T follicular helper cell (primary cell): ENCODE measurements around the gene UMAD1.
"Not testable (repeated sequence)": the region's sequence is repeated elsewhere in the genome, so short reads cannot be mapped to it uniquely, and the experiment has no call there.

ENCODE experiments used
- DNase-seq: peaks from one replicate; pipeline ENCODE4 v3.0.0-alpha.2; 2020; ENCODE audit warnings: low read depth

The UMAD1 gene

GRCh38 chr7:7795630-7796121 is 155.1 kb downstream of the UMAD1 start:
- DNase-seq, result no peak

DNA sequence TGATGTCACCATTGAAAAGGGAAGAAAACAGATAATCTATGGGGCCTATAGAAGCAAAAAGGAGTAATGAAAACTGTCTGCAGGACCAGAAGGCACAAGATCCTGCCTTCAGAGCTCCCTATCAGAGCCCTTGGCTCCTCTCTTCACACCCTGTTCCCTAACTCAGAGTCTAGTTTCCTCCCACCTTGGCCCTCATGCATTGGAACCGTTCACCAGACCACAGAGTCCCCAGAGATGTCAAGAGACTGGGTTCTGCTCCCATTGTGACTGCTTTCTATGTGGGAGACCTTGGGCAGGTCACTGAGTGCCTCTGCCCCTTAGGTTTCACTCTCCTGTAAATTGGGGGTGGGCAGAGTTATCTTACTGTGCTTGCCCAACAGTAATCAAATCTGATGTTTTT is 158.0 kb downstream of the UMAD1 start:
- DNase-seq, result no peak

GRCh38 chr7:7799138-7799537 is 158.6 kb downstream of the UMAD1 start:
- no peak for DNase-seq

DNA sequence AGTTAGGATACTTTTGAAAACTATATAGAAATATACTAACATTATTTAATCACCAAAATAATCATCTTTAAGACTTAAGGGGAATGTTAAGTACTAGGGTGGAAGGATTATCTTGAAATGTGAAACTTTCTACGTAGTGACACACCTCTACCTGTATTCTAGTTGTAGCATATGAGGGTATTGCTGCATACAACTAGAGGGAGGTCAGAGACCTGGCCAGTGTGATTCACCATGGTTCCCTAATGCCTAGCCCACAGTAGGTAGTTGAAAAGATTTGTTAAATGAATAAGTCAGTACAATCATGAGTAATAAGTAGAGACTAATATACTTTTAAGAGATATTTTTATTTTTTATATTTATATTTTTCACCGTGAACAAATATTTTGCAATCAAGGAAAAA is 162.0 kb downstream of the UMAD1 start:
- DNase-seq, result no peak

DNA sequence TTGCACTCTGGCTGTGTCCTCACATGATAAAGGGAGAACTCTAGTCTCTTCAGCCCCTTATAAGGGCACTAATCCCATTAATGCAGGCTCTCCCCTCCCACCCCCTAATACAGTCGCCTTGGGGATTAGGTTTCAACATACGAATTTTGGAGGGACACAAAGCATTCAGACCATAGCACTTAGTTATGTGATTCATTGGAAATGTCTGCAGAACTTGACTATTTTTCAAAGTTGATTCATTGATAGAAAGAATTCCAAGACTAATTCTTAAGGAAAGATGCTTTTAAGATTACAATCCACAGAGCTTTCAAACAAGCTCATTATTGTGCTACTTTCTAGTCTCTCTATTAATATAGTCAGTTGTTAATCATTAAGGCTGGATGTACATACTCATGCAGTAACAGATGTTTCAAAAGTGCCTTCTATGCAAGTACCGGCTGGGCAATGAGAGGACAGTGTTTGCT is 163.2 kb downstream of the UMAD1 start:
- no peak for DNase-seq

GRCh38 chr7:7804822-7805221 is 164.3 kb downstream of the UMAD1 start:
- DNase-seq, result not testable (repeated sequence)

- no peak for DNase-seq
These were observed 165.1 kb downstream of the UMAD1 start for GRCh38 chr7:7805511-7806153.

- DNase-seq, result no peak
These were observed 167.6 kb downstream of the UMAD1 start for GRCh38 chr7:7808156-7808555.

DNA sequence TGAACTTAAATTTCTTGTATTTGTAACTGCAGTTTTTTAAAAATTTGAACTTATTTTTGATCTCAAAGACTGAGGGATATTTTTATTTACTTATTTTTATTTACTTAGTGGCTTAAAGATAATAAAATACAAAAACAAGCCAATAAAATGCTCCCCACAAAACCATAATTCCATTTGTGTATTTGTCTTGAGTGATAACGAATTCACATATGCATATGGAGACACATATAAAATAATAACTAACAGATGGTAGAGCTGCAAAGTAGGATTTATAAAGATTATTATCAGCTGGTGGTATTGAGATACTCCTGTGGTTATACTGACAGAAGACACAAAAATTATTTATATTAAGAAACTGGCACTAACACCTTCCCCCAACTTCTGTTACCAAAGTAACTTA is 168.1 kb downstream of the UMAD1 start:
- no peak for DNase-seq

DNA sequence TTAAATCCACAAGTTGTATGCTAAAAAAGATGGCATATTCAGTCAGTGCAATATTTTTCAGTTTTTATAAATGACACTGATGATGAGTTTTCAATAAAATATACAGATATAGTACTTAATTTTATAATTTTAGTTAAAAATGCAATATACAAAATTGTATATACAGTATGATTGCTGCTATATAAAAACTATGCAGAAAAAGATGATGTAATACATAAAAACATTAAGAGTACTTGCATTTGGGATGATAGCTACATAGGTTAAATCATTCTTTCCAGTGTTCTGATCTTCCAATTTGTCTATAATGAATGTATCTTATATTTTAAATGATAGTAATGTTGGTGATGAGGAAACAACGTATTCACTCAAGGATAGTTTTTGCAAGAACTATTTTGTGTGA is 169.8 kb downstream of the UMAD1 start:
- DNase-seq, result no peak

DNA sequence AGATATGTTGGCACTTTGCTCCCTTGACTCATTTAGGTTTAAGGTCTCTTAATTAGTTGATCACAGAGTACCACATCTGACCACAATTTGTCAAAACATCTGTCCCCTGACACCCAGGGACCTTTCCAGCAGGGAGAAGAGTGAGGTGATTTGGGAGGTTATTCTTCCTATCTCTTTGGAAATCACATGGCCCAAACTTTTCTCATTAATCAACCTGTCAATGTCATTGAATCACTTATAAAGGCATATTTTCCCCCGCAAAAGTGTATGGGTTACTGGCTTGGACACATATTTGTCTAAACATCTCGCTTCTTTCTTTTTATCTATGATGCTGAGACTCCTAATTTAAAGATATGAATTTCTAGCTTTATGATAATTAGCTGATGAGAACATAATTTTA is 170.3 kb downstream of the UMAD1 start:
- DNase-seq, result no peak

DNA sequence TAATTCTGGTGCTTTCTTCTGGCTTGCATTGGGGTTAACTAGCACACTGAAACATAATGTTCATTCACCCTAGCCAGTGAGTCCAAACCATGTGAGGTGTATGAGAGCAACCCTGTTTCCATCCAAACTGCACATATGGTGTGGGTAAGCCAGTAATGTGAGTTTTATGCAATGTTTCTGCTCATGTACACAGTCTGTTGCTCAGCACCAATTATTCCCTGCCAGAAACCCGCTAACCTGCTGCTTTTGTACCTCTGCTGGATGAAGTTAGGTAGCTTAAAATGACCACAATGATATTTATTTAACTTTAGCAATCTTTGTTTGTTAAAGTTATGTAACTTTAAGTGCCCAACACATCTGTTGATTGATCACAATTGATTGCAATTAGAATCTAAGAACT is 171.6 kb downstream of the UMAD1 start:
- DNase-seq, result no peak

GRCh38 chr7:7815395-7815794 is 174.8 kb downstream of the UMAD1 start:
- DNase-seq, result no peak

DNA sequence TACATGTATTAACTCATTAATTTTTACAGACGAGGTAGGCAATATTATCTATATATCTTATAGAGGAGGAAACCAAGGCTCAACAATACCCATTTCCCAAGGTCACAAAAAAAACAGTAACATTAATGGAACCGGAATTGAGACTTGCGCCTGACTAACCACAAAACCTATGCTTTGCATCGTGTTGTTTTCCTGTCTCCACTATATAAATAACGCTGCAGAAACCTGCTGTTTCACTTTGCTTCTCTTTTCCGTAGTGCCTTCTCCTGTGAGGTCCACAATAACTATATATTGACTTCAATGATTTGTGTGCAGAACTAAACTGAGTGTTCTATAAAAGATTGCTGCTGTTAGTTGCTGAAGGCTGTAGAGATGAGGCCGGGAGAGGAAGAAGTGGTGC is 175.5 kb downstream of the UMAD1 start:
- DNase-seq, result no peak

GRCh38 chr7:7816816-7817536 is 176.4 kb downstream of the UMAD1 start:
- no peak for DNase-seq

DNA sequence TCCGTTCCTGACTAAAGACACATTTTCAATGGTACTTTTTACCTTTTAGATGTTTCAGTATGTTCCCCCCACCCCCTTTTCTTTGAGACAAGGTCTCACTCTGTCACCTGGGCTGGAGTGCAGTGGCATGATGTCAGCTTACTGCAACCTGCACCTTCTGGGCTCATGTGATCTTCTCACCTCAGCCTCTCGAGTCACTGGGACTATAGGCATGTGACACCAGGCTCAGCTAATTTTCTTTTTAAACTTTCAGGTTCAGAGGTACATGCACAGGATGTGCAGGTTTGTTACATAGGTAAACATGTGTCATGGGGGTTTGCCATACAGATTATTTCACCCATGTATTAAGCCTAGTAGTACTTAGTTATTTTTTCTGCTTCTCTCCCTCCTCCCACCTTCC is 177.2 kb downstream of the UMAD1 start:
- no peak for DNase-seq

GRCh38 chr7:7818179-7818578 is 177.6 kb downstream of the UMAD1 start:
- DNase-seq, result not testable (repeated sequence)

- DNase-seq, result no peak
These were observed 179.1 kb downstream of the UMAD1 start for GRCh38 chr7:7819442-7820247.

- DNase-seq, result no peak
These were observed 179.9 kb downstream of the UMAD1 start for GRCh38 chr7:7820409-7820808.

GRCh38 chr7:7820939-7821338 is 180.4 kb downstream of the UMAD1 start:
- no peak for DNase-seq

DNA sequence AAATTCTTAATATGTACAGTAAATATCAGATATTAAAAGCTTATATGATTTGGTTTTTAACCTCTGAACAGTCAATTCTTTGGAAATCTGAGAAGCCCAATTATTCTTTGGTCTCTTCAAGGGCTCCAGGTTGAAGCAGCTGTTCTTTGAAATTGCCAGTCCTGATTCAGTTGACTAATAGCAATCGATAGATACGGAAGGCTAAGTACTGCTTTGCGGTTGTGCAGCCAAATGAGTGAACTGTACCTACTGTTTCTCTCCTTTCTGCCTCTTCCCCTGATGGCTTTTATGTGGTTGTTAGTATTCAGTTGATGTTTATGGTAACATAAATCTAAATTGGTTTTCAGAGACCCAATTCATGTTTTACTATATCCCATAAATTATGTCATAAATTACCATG is 181.0 kb downstream of the UMAD1 start:
- DNase-seq, result no peak

DNA sequence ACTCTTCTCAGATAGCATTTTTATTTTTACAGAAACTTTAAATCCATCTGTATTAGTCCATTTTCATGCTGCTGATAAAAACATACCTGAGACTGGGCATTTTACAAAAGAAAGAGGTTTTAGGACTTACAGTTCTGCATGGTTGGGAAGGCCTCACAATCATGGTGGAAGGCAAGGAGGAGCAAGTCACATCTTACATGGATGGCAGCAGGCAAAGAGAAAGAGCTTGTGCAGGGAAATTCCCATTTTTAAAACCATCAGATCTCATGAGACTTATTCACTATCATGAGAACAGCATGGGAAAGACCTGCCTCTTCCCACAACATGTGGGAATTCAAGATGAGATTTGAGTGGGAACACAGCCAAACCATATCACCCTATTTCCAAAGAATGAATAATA is 184.7 kb downstream of the UMAD1 start:
- not testable (repeated sequence) for DNase-seq

DNA sequence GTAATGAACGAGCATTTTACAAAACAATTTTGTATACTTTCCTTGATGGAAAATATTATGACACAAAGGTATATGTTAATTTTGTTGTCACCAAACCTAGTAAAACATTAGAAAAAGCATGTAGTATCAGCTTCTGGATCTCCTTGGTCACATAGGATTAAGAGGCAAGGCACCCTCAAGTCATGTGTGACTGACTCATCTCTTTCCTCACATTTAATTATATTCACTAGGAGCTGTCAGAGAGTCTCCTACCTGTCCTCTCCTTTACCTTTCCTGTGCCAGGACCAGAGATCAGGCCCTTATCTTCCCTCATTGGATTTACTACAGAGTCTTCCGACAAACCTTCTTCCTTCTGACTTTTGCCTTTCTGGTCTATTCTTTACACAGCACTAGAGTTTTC is 189.1 kb downstream of the UMAD1 start:
- no peak for DNase-seq
